PC-3 (cell line): ENCODE results near the gene SUCLA2.

ENCODE experiments used
- EZH2 ChIP-seq: fragments of 300-600 bp; sonication (generic); IDR thresholded peaks from one replicate; pipeline ENCODE4 v1.6.1; 2017; ENCODE audit warnings: antibody characterized with exemption, mild to moderate bottlenecking, low read length; ENCODE audit not compliant: unreplicated experiment
- EZH2phosphoT487 ChIP-seq: fragments of 300-600 bp; sonication (generic); IDR thresholded peaks from 2 replicates; pipeline ENCODE4 v1.6.1; 2018; ENCODE audit warnings: mild to moderate bottlenecking, antibody characterized with exemption, low read length, borderline replicate concordance
- TF ChIP-seq, protein P1 (sequence below): fragments of 300-600 bp; sonication (generic); conservative IDR thresholded peaks from 2 replicates; pipeline ENCODE4 v1.5.1; 2017; ENCODE audit warnings: antibody characterized with exemption, low read depth, mild to moderate bottlenecking, low read length

DNA sequence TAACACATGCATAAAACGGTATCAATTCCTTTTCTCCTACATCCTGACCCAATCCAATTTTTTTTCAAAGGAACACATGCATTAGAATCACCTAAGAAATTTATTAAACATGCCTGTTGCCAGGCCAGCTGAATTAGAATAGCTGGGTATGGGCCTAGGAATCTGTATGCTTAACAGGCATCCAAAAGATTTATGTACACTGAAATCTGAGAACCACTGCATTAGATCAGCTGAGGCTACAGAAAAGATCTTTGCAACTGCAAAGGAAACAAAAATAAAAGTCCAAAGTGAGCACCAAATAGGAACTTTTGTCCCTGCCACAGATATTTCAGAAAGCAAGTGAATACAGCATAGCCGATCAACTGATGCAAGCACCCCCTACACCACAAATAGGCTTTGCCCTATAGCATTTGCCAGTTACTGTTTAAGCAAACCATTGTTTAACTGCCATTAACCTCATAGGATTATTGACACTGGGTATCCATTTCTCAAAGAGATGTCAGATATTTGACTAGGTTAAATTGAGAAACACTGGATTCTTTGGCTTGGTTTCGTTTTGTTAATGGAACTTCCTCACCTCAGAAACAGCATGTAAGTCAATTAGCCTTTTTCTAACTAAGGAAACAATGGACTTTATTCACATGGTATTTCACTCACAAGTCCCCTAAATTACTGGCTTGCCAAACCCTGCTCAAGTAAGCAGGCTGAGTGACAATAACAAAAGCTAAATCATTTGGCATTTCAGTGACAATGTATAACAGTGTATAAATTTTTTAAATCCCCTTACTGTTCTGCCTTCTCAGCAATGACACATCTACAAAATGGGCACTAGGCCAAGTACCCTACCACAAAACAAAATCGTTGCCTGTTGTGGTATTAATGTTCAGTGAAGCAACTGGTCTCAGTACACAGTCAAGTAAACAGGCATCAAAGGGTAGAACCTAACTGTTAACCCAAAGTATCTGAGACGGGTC, 67.8 kb downstream of the SUCLA2 start:
- TF ChIP-seq, protein P1, sequence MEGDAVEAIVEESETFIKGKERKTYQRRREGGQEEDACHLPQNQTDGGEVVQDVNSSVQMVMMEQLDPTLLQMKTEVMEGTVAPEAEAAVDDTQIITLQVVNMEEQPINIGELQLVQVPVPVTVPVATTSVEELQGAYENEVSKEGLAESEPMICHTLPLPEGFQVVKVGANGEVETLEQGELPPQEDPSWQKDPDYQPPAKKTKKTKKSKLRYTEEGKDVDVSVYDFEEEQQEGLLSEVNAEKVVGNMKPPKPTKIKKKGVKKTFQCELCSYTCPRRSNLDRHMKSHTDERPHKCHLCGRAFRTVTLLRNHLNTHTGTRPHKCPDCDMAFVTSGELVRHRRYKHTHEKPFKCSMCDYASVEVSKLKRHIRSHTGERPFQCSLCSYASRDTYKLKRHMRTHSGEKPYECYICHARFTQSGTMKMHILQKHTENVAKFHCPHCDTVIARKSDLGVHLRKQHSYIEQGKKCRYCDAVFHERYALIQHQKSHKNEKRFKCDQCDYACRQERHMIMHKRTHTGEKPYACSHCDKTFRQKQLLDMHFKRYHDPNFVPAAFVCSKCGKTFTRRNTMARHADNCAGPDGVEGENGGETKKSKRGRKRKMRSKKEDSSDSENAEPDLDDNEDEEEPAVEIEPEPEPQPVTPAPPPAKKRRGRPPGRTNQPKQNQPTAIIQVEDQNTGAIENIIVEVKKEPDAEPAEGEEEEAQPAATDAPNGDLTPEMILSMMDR, result no peak
- TF ChIP-seq EZH2phosphoT487 (no peak), EZH2 (no peak)
